HEK293 (cell line): ENCODE data around the gene GLDC.

Experiments
- CTCF ChIA-PET: fragments of 350-600 bp; formaldehyde crosslinking; extraction: SDS; loops from one replicate; lab custom pipeline; 2021; ENCODE audit warnings: antibody characterized with exemption; lab: Yijun Ruan, JAX
- POLR2A ChIA-PET: fragments of 300-600 bp; formaldehyde crosslinking; extraction: SDS; loops from one replicate; lab custom pipeline; 2020; ENCODE audit warnings: antibody characterized with exemption, inconsistent platforms; lab: Yijun Ruan, JAX
- H3K27ac ChIP-seq: fragments of 200-500 bp; sonication (Bioruptor generic); 2 replicates; pipeline ENCODE4 v1.5.1; 2014; ENCODE audit warnings: low read depth, low read length, control low read depth, inconsistent platforms; ENCODE audit errors: extremely low read depth
- H3K36me3 ChIP-seq, 2 experiments: fragments of 200-500 bp in 1 of 2; sonication (Bioruptor generic) in 1 of 2; 1 replicate in 1 of 2; 2 replicates in 1 of 2; pipeline ENCODE4 v1.5.1; 2014 to 2017; ENCODE audit warnings: inconsistent platforms in 2 of 2, low read length in 2 of 2; ENCODE audit not compliant: control insufficient read depth in 2 of 2, insufficient read depth in 1 of 2
- H3K4me1 ChIP-seq: fragments of 200-500 bp; sonication (Bioruptor generic); 2 replicates; pipeline ENCODE4 v1.5.1; 2014; ENCODE audit warnings: mild to moderate bottlenecking, low read length, inconsistent platforms; ENCODE audit not compliant: control insufficient read depth, insufficient read depth
- H3K4me3 ChIP-seq: 2 replicates; pipeline ENCODE4 v1.5.1; 2011; ENCODE audit warnings: low read depth, mild to moderate bottlenecking, control low read depth, low read length, moderate library complexity
- H3K9me3 ChIP-seq: fragments of 200-500 bp; sonication (Bioruptor generic); 2 replicates; pipeline ENCODE4 v1.5.1; 2014; ENCODE audit warnings: low read depth, low read length, inconsistent platforms; ENCODE audit not compliant: control insufficient read depth, insufficient read depth
- GFI1B ChIP-seq: fragments of 450-650 bp; formaldehyde crosslinking; IDR thresholded peaks from 2 replicates; pipeline ENCODE4 v1.5.1; 2016; ENCODE audit warnings: missing biosample characterization, missing genetic modification characterization
- OVOL3 ChIP-seq: fragments of 450-650 bp; formaldehyde crosslinking; IDR thresholded peaks from 2 replicates; pipeline ENCODE4 v1.5.1; 2016; ENCODE audit warnings: missing biosample characterization, missing genetic modification characterization
- SP3 ChIP-seq: fragments of 450-650 bp; formaldehyde crosslinking; IDR thresholded peaks from 2 replicates; pipeline ENCODE4 v1.5.1; 2016; ENCODE audit warnings: missing biosample characterization, missing genetic modification characterization
- ZBTB48 ChIP-seq: fragments of 450-650 bp; formaldehyde crosslinking; IDR thresholded peaks from 2 replicates; pipeline ENCODE4 v1.5.1; 2016; ENCODE audit warnings: missing biosample characterization, missing genetic modification characterization
- ZNF138 ChIP-seq: fragments of 450-650 bp; formaldehyde crosslinking; IDR thresholded peaks from 2 replicates; pipeline ENCODE4 v1.5.1; 2016; ENCODE audit warnings: missing biosample characterization, missing genetic modification characterization, borderline replicate concordance
- ZNF184 ChIP-seq: fragments of 450-650 bp; IDR thresholded peaks from 2 replicates; pipeline ENCODE4 v1.5.1; 2018; ENCODE audit warnings: missing biosample characterization, mild to moderate bottlenecking, missing genetic modification characterization
- ZNF214 ChIP-seq: fragments of 450-650 bp; formaldehyde crosslinking; IDR thresholded peaks from 2 replicates; pipeline ENCODE4 v1.5.1; 2017; ENCODE audit warnings: missing biosample characterization, mild to moderate bottlenecking, missing genetic modification characterization, borderline replicate concordance
- ZNF223 ChIP-seq: fragments of 450-650 bp; formaldehyde crosslinking; IDR thresholded peaks from 2 replicates; pipeline ENCODE4 v1.5.1; 2016; ENCODE audit warnings: missing biosample characterization, missing genetic modification characterization
- ZNF529 ChIP-seq: fragments of 450-650 bp; formaldehyde crosslinking; IDR thresholded peaks from 2 replicates; pipeline ENCODE4 v1.5.1; 2017; ENCODE audit warnings: missing genetic modification characterization, missing biosample characterization; ENCODE audit not compliant: insufficient replicate concordance
- ZNF585B ChIP-seq: fragments of 450-650 bp; formaldehyde crosslinking; IDR thresholded peaks from 2 replicates; pipeline ENCODE4 v1.5.1; 2016; ENCODE audit warnings: missing biosample characterization, missing genetic modification characterization
- ZNF747 ChIP-seq: fragments of 450-650 bp; formaldehyde crosslinking; IDR thresholded peaks from 2 replicates; pipeline ENCODE4 v1.5.1; 2016; ENCODE audit warnings: missing biosample characterization, missing genetic modification characterization
- ZNF791 ChIP-seq: fragments of 450-650 bp; formaldehyde crosslinking; IDR thresholded peaks from 2 replicates; pipeline ENCODE4 v1.5.1; 2016; ENCODE audit warnings: missing biosample characterization, missing genetic modification characterization
- ZNF792 ChIP-seq: fragments of 450-650 bp; formaldehyde crosslinking; IDR thresholded peaks from 2 replicates; pipeline ENCODE4 v1.5.1; 2016; ENCODE audit warnings: missing biosample characterization, missing genetic modification characterization
- TF ChIP-seq, protein P1 (sequence below): fragments of 450-650 bp; formaldehyde crosslinking; IDR thresholded peaks from 2 replicates; pipeline ENCODE4 v1.5.1; 2016; ENCODE audit warnings: missing biosample characterization, missing genetic modification characterization
- TF ChIP-seq, protein P2 (sequence below): fragments of 450-650 bp; formaldehyde crosslinking; IDR thresholded peaks from 2 replicates; pipeline ENCODE4; 2016; ENCODE audit warnings: missing biosample characterization, missing genetic modification characterization
- TF ChIP-seq, protein P3 (sequence below): fragments of 450-650 bp; formaldehyde crosslinking; IDR thresholded peaks from 2 replicates; pipeline ENCODE4 v1.5.1; 2016; ENCODE audit warnings: missing biosample characterization, missing genetic modification characterization, low read depth
- TF ChIP-seq, protein P4 (sequence below): fragments of 450-650 bp; formaldehyde crosslinking; IDR thresholded peaks from 2 replicates; pipeline ENCODE4 v1.5.1; 2016; ENCODE audit warnings: missing biosample characterization, missing genetic modification characterization

Gene GLDC

DNA sequence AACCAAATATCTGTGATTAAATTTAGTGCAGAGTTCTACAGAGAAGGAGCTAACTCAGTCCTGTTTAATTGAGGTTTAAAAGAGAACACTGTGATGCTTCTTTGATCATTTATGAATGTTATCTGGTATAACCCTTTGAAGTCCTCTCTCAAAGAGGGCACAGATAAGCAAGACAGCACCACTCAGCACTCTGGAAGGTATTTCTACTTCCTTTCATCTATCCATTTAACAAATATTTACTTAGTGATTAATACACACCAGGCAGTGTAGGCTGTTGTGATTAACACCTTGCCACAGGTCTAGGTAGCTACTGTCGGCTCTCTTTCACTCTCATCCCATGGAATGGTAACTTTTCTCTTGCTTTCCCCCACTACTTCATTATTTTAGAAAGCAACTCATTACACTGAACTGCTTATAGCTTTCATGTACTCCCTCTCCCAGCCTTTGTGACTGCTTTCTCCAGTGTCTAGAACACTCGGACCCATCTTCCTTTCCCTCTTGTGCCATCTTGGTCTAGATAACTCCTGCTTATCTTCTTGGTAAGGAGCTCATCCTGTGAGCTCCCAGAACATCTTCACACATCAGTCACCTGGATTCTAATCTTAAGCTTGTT is 54.7 kb downstream of the GLDC start (continued):
- TF ChIP-seq, protein P1, sequence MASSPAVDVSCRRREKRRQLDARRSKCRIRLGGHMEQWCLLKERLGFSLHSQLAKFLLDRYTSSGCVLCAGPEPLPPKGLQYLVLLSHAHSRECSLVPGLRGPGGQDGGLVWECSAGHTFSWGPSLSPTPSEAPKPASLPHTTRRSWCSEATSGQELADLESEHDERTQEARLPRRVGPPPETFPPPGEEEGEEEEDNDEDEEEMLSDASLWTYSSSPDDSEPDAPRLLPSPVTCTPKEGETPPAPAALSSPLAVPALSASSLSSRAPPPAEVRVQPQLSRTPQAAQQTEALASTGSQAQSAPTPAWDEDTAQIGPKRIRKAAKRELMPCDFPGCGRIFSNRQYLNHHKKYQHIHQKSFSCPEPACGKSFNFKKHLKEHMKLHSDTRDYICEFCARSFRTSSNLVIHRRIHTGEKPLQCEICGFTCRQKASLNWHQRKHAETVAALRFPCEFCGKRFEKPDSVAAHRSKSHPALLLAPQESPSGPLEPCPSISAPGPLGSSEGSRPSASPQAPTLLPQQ (tag by site-specific recombination) = no peak
- TF ChIP-seq, protein P2, sequence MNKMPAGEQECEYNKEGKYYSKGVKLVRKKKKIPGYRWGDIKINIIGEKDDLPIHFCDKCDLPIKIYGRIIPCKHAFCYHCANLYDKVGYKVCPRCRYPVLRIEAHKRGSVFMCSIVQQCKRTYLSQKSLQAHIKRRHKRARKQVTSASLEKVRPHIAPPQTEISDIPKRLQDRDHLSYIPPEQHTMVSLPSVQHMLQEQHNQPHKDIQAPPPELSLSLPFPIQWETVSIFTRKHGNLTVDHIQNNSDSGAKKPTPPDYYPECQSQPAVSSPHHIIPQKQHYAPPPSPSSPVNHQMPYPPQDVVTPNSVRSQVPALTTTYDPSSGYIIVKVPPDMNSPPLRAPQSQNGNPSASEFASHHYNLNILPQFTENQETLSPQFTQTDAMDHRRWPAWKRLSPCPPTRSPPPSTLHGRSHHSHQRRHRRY (tag by site-specific recombination) = no peak
- TF ChIP-seq ZNF747 (tag by site-specific recombination) = no peak
- no peak for TF ChIP-seq ZNF585B (tag by site-specific recombination)
- TF ChIP-seq, all 188 proteins: peak for 0

DNA sequence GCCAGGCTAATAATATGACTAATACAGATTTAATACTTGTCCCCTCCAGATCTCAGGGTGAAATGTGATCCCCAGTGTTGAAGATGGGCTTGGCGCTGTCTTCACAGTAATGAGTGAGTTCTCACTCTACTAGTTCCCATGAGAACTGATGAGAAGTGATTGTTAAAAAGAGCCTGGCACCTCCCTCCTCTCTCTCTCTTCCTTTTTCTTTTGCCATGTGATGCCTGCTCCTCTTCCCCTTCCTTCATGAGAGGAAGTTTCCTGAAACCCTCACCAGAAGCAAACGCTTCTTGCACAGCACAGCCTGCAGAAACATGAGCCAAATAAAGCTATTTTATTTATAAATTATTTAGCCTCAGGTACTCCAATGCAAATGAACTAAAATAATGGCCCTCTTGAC is 55.2 kb downstream of the GLDC start:
- H3K4me1 ChIP-seq = no peaks in the 10 kb centered on the region
- ChIA-PET CTCF (interaction anchor here (0.7 to 0.9 kb wide), 2 partner anchors 22 to 463 kb away, joined by 3 read pairs; no protein-coding TSS in a partner anchor), POLR2A (no interaction called here)
- TF ChIP-seq, protein P3, sequence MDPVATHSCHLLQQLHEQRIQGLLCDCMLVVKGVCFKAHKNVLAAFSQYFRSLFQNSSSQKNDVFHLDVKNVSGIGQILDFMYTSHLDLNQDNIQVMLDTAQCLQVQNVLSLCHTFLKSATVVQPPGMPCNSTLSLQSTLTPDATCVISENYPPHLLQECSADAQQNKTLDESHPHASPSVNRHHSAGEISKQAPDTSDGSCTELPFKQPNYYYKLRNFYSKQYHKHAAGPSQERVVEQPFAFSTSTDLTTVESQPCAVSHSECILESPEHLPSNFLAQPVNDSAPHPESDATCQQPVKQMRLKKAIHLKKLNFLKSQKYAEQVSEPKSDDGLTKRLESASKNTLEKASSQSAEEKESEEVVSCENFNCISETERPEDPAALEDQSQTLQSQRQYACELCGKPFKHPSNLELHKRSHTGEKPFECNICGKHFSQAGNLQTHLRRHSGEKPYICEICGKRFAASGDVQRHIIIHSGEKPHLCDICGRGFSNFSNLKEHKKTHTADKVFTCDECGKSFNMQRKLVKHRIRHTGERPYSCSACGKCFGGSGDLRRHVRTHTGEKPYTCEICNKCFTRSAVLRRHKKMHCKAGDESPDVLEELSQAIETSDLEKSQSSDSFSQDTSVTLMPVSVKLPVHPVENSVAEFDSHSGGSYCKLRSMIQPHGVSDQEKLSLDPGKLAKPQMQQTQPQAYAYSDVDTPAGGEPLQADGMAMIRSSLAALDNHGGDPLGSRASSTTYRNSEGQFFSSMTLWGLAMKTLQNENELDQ = no peak
- TF ChIP-seq ZBTB48 (tag by site-specific recombination) = no peak
- no peak for TF ChIP-seq ZNF792 (tag by site-specific recombination)
- no peak for TF ChIP-seq ZNF529 (tag by site-specific recombination)
- TF ChIP-seq SP3 (tag by site-specific recombination) = no peak
- no peak for TF ChIP-seq ZNF791 (tag by site-specific recombination)
- TF ChIP-seq ZNF184 = no peak
- no peak for TF ChIP-seq ZNF214 (tag by site-specific recombination)
- no peak for TF ChIP-seq ZNF585B (tag by site-specific recombination)
- TF ChIP-seq OVOL3 (tag by site-specific recombination) = no peak
- no peak for TF ChIP-seq GFI1B (tag by site-specific recombination)
- TF ChIP-seq ZNF223 (tag by site-specific recombination) = no peak
- TF ChIP-seq, protein P4, sequence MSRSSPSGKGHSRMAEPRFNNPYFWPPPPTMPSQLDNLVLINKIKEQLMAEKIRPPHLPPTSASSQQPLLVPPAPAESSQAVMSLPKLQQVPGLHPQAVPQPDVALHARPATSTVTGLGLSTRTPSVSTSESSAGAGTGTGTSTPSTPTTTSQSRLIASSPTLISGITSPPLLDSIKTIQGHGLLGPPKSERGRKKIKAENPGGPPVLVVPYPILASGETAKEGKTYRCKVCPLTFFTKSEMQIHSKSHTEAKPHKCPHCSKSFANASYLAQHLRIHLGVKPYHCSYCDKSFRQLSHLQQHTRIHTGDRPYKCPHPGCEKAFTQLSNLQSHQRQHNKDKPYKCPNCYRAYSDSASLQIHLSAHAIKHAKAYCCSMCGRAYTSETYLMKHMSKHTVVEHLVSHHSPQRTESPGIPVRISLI (tag by site-specific recombination) = no peak
- TF ChIP-seq ZNF138 (tag by site-specific recombination) = no peak
- TF ChIP-seq, all 188 proteins: peak for 0
- Histone ChIP-seq H3K36me3 (peaks cover 5 to 42% of the 10 kb centered on the region in 2 experiments; a peak in 2 of 3 replicates), H3K9me3 (no peaks in the 10 kb centered on the region), H3K4me3 (no peak overlapping the region), H3K27ac (no peak overlapping the region)
